HEK293T (cell line): Measurements from ENCODE around the gene KCND3.

Experiments used
- CTCF ChIA-PET: fragments of 350-600 bp; formaldehyde crosslinking; extraction: SDS; loops from one replicate; lab custom pipeline; 2021; ENCODE audit warnings: antibody characterized with exemption, inconsistent platforms; lab: Yijun Ruan, JAX
- POLR2A ChIA-PET: fragments of 350-600 bp; formaldehyde crosslinking; extraction: SDS; loops from one replicate; lab custom pipeline; 2020; ENCODE audit warnings: antibody characterized with exemption, inconsistent platforms; lab: Yijun Ruan, JAX
- DNase-seq: peaks from one replicate; pipeline ENCODE4 v3.0.0; 2012; ENCODE audit warnings: mixed read lengths; ENCODE audit errors: extremely low spot score
- ARNT ChIP-seq: fragments of 450-650 bp; IDR thresholded peaks from 2 replicates; pipeline ENCODE4 v1.6.1; 2017; ENCODE audit warnings: mild to moderate bottlenecking
- BHLHE40 ChIP-seq: fragments of 450-650 bp; IDR thresholded peaks from 2 replicates; pipeline ENCODE4 v1.6.1; 2016; ENCODE audit warnings: mild to moderate bottlenecking, moderate library complexity, borderline replicate concordance
- CTBP1 ChIP-seq: fragments of 450-650 bp; IDR thresholded peaks from 2 replicates; pipeline ENCODE4 v1.6.1; 2016; ENCODE audit warnings: borderline replicate concordance
- ELF4 ChIP-seq: fragments of 450-650 bp; IDR thresholded peaks from 2 replicates; pipeline ENCODE4 v1.6.1; 2017; ENCODE audit warnings: antibody characterized with exemption
- FOXA1 ChIP-seq: fragments of 450-650 bp; IDR thresholded peaks from 2 replicates; pipeline ENCODE4 v1.6.1; 2016; ENCODE audit warnings: mild to moderate bottlenecking
- FOXK2 ChIP-seq: fragments of 450-650 bp; IDR thresholded peaks from 2 replicates; pipeline ENCODE4 v1.6.1; 2016; ENCODE audit warnings: mild to moderate bottlenecking
- FOXM1 ChIP-seq: fragments of 450-650 bp; IDR thresholded peaks from 2 replicates; pipeline ENCODE4 v1.6.1; 2017; ENCODE audit warnings: mild to moderate bottlenecking, borderline replicate concordance
- HDGF ChIP-seq: fragments of 450-650 bp; IDR thresholded peaks from 2 replicates; pipeline ENCODE4 v1.6.1; 2017; ENCODE audit warnings: antibody characterized with exemption, borderline replicate concordance
- L3MBTL2 ChIP-seq: fragments of 450-650 bp; conservative IDR thresholded peaks from 2 replicates; pipeline ENCODE4 v1.6.1; 2016; ENCODE audit warnings: mild to moderate bottlenecking
- LEF1 ChIP-seq: fragments of 450-650 bp; IDR thresholded peaks from 2 replicates; pipeline ENCODE4 v1.6.1; 2017; ENCODE audit warnings: mild to moderate bottlenecking, borderline replicate concordance
- NFRKB ChIP-seq: fragments of 450-650 bp; IDR thresholded peaks from 2 replicates; pipeline ENCODE4 v1.6.1; 2016; ENCODE audit warnings: mild to moderate bottlenecking, moderate library complexity
- SP1 ChIP-seq: fragments of 450-650 bp; IDR thresholded peaks from 2 replicates; pipeline ENCODE4 v1.6.1; 2017
- SUZ12 ChIP-seq: fragments of 450-650 bp; IDR thresholded peaks from 2 replicates; pipeline ENCODE4 v1.6.1; 2016; ENCODE audit warnings: mild to moderate bottlenecking
- TARDBP ChIP-seq: fragments of 450-650 bp; IDR thresholded peaks from 2 replicates; pipeline ENCODE4 v1.6.1; 2016
- ZNF384 ChIP-seq: fragments of 450-650 bp; IDR thresholded peaks from 2 replicates; pipeline ENCODE4 v1.6.1; 2016
- TF ChIP-seq, protein P1 (sequence below): fragments of 450-650 bp; IDR thresholded peaks from 2 replicates; pipeline ENCODE4 v1.6.1; 2016

KCND3 gene

DNA sequence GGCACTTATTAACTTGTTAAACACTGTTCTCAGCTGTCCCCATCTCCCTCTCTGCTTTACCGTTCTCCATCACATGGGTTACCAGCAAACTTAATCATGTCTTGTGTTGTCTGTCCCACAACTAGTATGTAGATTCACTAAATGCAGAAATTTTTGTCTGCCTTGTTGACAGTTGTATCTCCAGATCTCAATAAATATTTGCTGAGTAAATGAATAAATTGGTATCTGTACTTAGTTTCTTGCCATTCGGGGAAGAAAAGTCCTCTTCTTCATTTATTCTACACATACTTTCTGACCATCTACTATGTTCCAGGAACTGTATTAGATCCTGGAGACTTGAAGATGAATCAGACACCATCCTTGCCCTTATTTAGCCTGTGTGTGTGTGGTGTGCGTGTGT lies 97.9 kb downstream of the KCND3 start:
- POLR2A ChIA-PET, result no interaction called here
- CTCF ChIA-PET, result no interaction called here
- no peak for DNase-seq
- TF ChIP-seq CTBP1 (no peak), L3MBTL2 (no peak), HDGF (no peak), LEF1 (no peak), ELF4 (no peak), SUZ12 (no peak), BHLHE40 (no peak), NFRKB (no peak), FOXA1 (no peak), ZNF384 (no peak), SP1 (no peak)
- TF ChIP-seq, protein P1, sequence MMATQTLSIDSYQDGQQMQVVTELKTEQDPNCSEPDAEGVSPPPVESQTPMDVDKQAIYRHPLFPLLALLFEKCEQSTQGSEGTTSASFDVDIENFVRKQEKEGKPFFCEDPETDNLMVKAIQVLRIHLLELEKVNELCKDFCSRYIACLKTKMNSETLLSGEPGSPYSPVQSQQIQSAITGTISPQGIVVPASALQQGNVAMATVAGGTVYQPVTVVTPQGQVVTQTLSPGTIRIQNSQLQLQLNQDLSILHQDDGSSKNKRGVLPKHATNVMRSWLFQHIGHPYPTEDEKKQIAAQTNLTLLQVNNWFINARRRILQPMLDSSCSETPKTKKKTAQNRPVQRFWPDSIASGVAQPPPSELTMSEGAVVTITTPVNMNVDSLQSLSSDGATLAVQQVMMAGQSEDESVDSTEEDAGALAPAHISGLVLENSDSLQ, result no peak

DNA sequence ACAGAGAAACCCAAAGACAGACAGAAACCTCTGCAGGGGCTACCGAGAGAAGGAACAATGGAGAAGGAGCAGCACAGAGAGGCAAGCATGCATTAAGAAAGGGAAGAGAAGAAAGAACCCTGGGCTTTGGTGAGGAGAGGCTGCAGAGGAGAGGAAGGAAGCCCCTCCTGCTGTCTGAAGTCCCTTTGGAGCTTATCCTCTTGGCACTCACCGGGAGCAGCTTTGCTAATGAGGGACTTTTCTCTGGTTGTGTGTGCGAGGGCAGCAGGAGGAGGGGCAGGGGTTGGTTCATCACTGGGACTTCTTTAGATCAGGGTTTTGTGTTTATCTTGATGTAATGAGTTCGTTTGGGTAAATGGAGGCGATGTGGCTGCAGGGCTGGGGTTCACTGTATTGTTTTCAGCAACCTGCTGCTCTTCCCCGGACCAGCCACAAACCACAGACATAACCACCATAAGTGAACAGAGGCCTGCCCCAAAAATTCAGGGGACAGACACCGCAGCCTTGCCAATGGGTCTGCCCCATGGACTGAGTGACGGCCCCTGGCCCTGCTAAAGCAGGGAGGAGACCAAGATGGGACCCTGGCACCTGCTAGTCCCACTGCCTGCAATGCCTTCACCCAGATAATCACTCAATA lies 100.6 kb downstream of the KCND3 start:
- no peak for DNase-seq
- TF ChIP-seq ELF4 (no peak), SUZ12 (no peak), L3MBTL2 (no peak), FOXA1 (no peak), FOXM1 (no peak), SP1 (no peak), FOXK2 (no peak), BHLHE40 (no peak)
- CTCF ChIA-PET, result no interaction called here
- POLR2A ChIA-PET, result no interaction called here

DNA sequence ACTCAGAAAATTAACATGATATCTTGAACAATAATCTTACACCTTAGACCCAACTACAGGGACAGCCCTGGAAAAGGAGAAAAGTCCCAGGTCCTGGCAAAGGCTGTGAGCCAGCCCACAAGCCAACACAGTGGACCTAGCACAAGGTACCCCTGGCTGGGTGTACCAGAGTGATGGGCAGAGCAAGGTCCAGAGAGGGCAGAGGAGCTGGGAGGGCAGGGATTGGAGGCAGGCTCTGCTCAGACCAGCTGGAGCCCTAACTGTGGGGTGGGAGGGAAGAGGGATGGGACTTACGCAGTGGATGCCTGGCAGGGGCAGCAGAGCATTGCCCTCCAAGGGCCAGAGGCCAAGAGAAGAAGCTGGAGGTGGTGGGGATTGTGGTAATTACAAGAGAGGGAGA lies 101.6 kb downstream of the KCND3 start:
- CTCF ChIA-PET, result no interaction called here
- POLR2A ChIA-PET, result interaction anchor here (0.8 kb wide), 1 partner anchor 18 kb away, joined by 3 read pairs; no protein-coding TSS in a partner anchor
- no peak for DNase-seq
- no peak for TF ChIP-seq FOXK2
- no peak for TF ChIP-seq FOXM1
- no peak for TF ChIP-seq BHLHE40
- TF ChIP-seq TARDBP, result no peak
- TF ChIP-seq SP1, result no peak
- no peak for TF ChIP-seq NFRKB
- no peak for TF ChIP-seq CTBP1
- no peak for TF ChIP-seq ZNF384
- TF ChIP-seq HDGF, result no peak
- no peak for TF ChIP-seq L3MBTL2
- TF ChIP-seq, protein P1, result no peak

DNA sequence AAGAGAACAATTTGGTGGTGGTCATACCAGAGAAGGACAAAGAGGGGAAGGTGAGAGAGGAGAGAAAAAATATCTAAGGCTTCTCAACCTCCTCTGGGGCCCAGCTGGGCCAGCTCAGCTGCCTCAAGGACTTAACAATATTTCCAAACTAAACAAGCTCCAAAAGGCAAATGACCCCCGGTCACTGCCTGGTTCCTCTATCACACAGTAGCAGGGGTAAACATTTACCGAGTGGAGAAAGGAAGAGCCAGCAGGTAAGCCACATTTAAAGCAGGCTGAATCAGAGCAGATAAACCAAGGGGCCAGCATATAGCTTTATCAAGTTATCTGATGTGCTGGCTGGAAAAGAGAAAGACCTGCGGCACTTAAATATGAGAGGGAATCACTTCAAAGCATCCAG lies 102.1 kb downstream of the KCND3 start:
- POLR2A ChIA-PET, result interaction anchor here (0.8 kb wide), 1 partner anchor 19 kb away, joined by 3 read pairs; no protein-coding TSS in a partner anchor

DNA sequence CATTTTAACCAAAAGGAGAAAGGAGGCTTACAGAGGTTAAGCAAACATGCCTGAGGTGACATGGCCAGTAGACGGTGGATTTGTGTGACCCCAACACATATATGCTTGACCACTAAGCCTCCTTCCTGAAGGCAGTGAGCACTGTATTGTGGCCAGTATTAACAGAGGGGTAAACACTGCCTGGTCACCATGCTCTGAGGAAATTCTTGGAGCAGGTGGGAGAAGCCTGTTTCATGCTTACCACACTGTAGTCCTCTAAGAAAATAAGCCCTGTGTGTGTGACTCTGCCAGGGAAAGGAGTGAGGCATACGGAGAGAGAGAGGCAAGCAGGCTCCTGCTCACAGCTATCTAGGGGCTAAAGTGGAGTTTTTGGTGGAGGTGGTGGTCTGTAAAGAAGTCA lies 102.7 kb downstream of the KCND3 start:
- CTCF ChIA-PET, result interaction anchor here (0.5 kb wide), 1 partner anchor 521 kb away, joined by 4 read pairs; no protein-coding TSS in a partner anchor
- DNase-seq, result no peak
- POLR2A ChIA-PET, result no interaction called here
- TF ChIP-seq SP1, result no peak
- TF ChIP-seq FOXA1, result no peak
- TF ChIP-seq ELF4, result no peak
- no peak for TF ChIP-seq FOXK2
- TF ChIP-seq L3MBTL2, result no peak
- TF ChIP-seq, protein P1, result no peak
- TF ChIP-seq FOXM1, result no peak
- no peak for TF ChIP-seq SUZ12
- no peak for TF ChIP-seq LEF1
- TF ChIP-seq BHLHE40, result no peak
- TF ChIP-seq NFRKB, result no peak
- no peak for TF ChIP-seq TARDBP
- TF ChIP-seq ZNF384, result no peak
- TF ChIP-seq CTBP1, result no peak
- no peak for TF ChIP-seq ARNT
- TF ChIP-seq HDGF, result no peak

More for the DNA sequence above, 102.1 kb downstream of the KCND3 start:
- CTCF ChIA-PET, result interaction anchor here (0.5 kb wide), 1 partner anchor 520 kb away, joined by 4 read pairs; no protein-coding TSS in a partner anchor
- TF ChIP-seq LEF1 (no peak), FOXK2 (no peak), SUZ12 (no peak), TARDBP (no peak), L3MBTL2 (no peak), ELF4 (no peak), SP1 (no peak), FOXA1 (no peak), BHLHE40 (no peak), NFRKB (no peak), HDGF (no peak), ZNF384 (no peak), FOXM1 (no peak), ARNT (no peak), CTBP1 (no peak)
- TF ChIP-seq, protein P1, result no peak
- no peak for DNase-seq
